Endothelial cell of umbilical vein (primary cell): ENCODE data around the gene LIX1. TPM values are rescaled to one million over a fixed set of nuclear protein-coding genes. Genes with fewer than 3 reads are reported as not detected.

Experiments used
- BruUV-seq: library from RNA; stranded (reverse); fragments of 400-500 nt; replicated peaks from 2 replicates; lab custom pipeline; 2021; lab: Mats Ljungman, UMichigan
- CTCF ChIA-PET: fragments of 300-600, 350-600 bp; sonication (Branson Sonifier 250); formaldehyde crosslinking; loops from one replicate; lab custom pipeline; 2021; ENCODE audit warnings: antibody characterized with exemption, inconsistent platforms; lab: Charles Lee
- POLR2A ChIA-PET: fragments of 300-600, 350-600 bp; sonication (Branson Sonifier 250); formaldehyde crosslinking; loops from one replicate; lab custom pipeline; 2021; ENCODE audit warnings: antibody characterized with exemption, inconsistent platforms; lab: Charles Lee
- DNase-seq: peaks from one replicate; pipeline ENCODE4 v3.0.0-alpha.2; 2011; ENCODE audit warnings: low read depth, low spot score
- FAIRE-seq: peaks from 2 replicates; lab custom pipeline; 2011; peaks lifted over from hg19 to GRCh38; lab: Jason Lieb, UNC
- H2AFZ ChIP-seq: 2 replicates; pipeline ENCODE4 v1.6.0; 2012; ENCODE audit warnings: low read depth, low read length, control low read depth, inconsistent platforms
- H3K27ac ChIP-seq: 2 replicates; pipeline ENCODE4 v1.5.1; 2011; ENCODE audit warnings: low read depth, mild to moderate bottlenecking, control low read depth, low read length, moderate library complexity; ENCODE audit not compliant: insufficient read depth
- H3K27me3 ChIP-seq, 2 experiments: 2 replicates each; pipeline versions ENCODE4 v1.6.0 to v1.6.1; 2011; ENCODE audit warnings: low read length in 2 of 2, mixed read lengths in 1 of 2; ENCODE audit not compliant: control insufficient read depth in 2 of 2, insufficient read depth in 2 of 2
- H3K36me3 ChIP-seq, 2 experiments: 2 replicates in 1 of 2; 3 replicates in 1 of 2; pipeline ENCODE4 v1.5.1; 2011; ENCODE audit warnings: low read length in 2 of 2, mild to moderate bottlenecking in 1 of 2, moderate library complexity in 1 of 2; ENCODE audit not compliant: control insufficient read depth in 2 of 2, insufficient read depth in 2 of 2; ENCODE audit errors: extremely low read depth in 1 of 2
- H3K4me1 ChIP-seq: 3 replicates; pipeline ENCODE4 v1.5.1; 2011; ENCODE audit warnings: mild to moderate bottlenecking, low read length; ENCODE audit not compliant: control insufficient read depth, insufficient read depth; ENCODE audit errors: extremely low read depth
- H3K4me2 ChIP-seq: 2 replicates; pipeline ENCODE4 v1.6.1; 2011; ENCODE audit warnings: low read length, control low read depth, mixed read lengths; ENCODE audit not compliant: insufficient read depth
- H3K4me3 ChIP-seq, 3 experiments: fragments of 200-600 bp in 1 of 3; sonication (generic), shearing (Covaris generic) in 1 of 3; replicated peaks in 1 of 3; 2 replicates each; pipeline ENCODE4 v1.5.1; 2011 to 2016; ENCODE audit warnings: control low read depth in 3 of 3, low read length in 3 of 3, mild to moderate bottlenecking in 2 of 3, inconsistent platforms in 1 of 3, low read depth in 1 of 3, moderate library complexity in 1 of 3; ENCODE audit not compliant: insufficient read depth in 1 of 3
- H3K79me2 ChIP-seq: 2 replicates; pipeline ENCODE4 v1.6.0; 2012; ENCODE audit warnings: low read length, inconsistent platforms; ENCODE audit not compliant: control insufficient read depth, insufficient read depth
- H3K9ac ChIP-seq: replicated peaks from 2 replicates; pipeline ENCODE3; 2011; ENCODE audit warnings: low read length, control low read depth; ENCODE audit not compliant: insufficient read depth; ENCODE audit errors: extremely low read depth
- H3K9me1 ChIP-seq: replicated peaks from 3 replicates; pipeline ENCODE4 v1.6.0; 2011; ENCODE audit warnings: mild to moderate bottlenecking, low read length; ENCODE audit not compliant: control insufficient read depth, insufficient read depth; ENCODE audit errors: extremely low read depth
- H3K9me3 ChIP-seq: replicated peaks from 2 replicates; pipeline ENCODE4 v1.5.1; 2012; ENCODE audit warnings: low read length, inconsistent platforms; ENCODE audit not compliant: control insufficient read depth, insufficient read depth
- H4K20me1 ChIP-seq: replicated peaks from 2 replicates; pipeline ENCODE3; 2011; ENCODE audit warnings: mild to moderate bottlenecking, low read length; ENCODE audit not compliant: control insufficient read depth, insufficient read depth; ENCODE audit errors: extremely low read depth
- CTCF ChIP-seq, 2 donors: IDR thresholded peaks; 1 replicate in 1 of 2; 2 replicates in 1 of 2; pipeline ENCODE4 v1.5.1; 2011; ENCODE audit warnings: low read length in 2 of 2, mild to moderate bottlenecking in 2 of 2, moderate library complexity in 2 of 2, control low read depth in 1 of 2, inconsistent platforms in 1 of 2, low read depth in 1 of 2; ENCODE audit not compliant: insufficient read depth in 1 of 2; ENCODE audit errors: extremely low read depth in 1 of 2
- EZH2 ChIP-seq: IDR thresholded peaks from 2 replicates; pipeline ENCODE4 v1.6.1; 2012; ENCODE audit warnings: borderline replicate concordance, low read depth, mild to moderate bottlenecking, moderate library complexity, low read length, inconsistent platforms; ENCODE audit not compliant: severe bottlenecking
- FOS ChIP-seq: IDR thresholded peaks from 2 replicates; pipeline ENCODE4 v1.6.1; 2011; ENCODE audit warnings: mild to moderate bottlenecking, low read length, moderate library complexity, borderline replicate concordance; ENCODE audit not compliant: insufficient read depth
- GATA2 ChIP-seq: IDR thresholded peaks from 2 replicates; pipeline ENCODE4 v1.7.0; 2011; ENCODE audit warnings: low read depth, mild to moderate bottlenecking, moderate library complexity, mixed read lengths, low read length; ENCODE audit not compliant: insufficient read length, insufficient read depth
- JUN ChIP-seq: IDR thresholded peaks from 2 replicates; pipeline ENCODE4 v1.6.1; 2011; ENCODE audit warnings: borderline replicate concordance, low read depth; ENCODE audit not compliant: insufficient read length, insufficient read depth
- MYC ChIP-seq: IDR thresholded peaks from one replicate; pipeline ENCODE4 v1.6.1; 2011; ENCODE audit warnings: mild to moderate bottlenecking, low read depth, low read length
- POLR2A ChIP-seq: IDR thresholded peaks from 2 replicates; pipeline ENCODE4 v1.6.1; 2012; ENCODE audit warnings: low read depth, mild to moderate bottlenecking, control low read depth, low read length
- POLR2AphosphoS5 ChIP-seq: IDR thresholded peaks from 2 replicates; pipeline ENCODE4 v1.6.1; 2012; ENCODE audit warnings: low read depth, mild to moderate bottlenecking, control low read depth, low read length, moderate library complexity; ENCODE audit not compliant: insufficient read depth
- dilution Hi-C: fragments of 300-500 bp; cut with MboI; formaldehyde crosslinking; loops from one replicate; pipeline ENCODE4 v1.15.0; 2019; ENCODE audit warnings: low sequenced_read_pairs; ENCODE audit not compliant: extremely low pct_ligation_motif_present
- intact Hi-C: fragments of 100-400 bp; cut with micrococcal nuclease; formaldehyde crosslinking; loops from one replicate; pipeline ENCODE4 v1.10.0; 2022
- polyA plus RNA-seq, 4 experiments: library from polyadenylated mRNA; depleted of rRNA in 3 of 4; stranded (reverse) in 3 of 4; unstranded in 1 of 4; fragments of >200 nt; gene quantifications; 2 replicates each; pipeline versions ENCODE4 v1.2.1 to v1.2.3, GENCODE V29; 2011 to 2012; ENCODE audit warnings: missing spikeins in 1 of 4
- total RNA-seq: library from RNA; stranded (reverse); gene quantifications from 2 replicates; pipeline ENCODE4 v1.2.3, GENCODE V29; 2021
- TF ChIP-seq, protein P1 (sequence below): IDR thresholded peaks from 2 replicates; pipeline ENCODE4 v1.6.1; 2011; ENCODE audit not compliant: insufficient read depth, insufficient read length

Gene LIX1
- total and polyA plus RNA-seq, 2 donors (not counting 3 experiments of a cell fraction or from before 2014, with no cell fraction given) = not detected

DNA sequence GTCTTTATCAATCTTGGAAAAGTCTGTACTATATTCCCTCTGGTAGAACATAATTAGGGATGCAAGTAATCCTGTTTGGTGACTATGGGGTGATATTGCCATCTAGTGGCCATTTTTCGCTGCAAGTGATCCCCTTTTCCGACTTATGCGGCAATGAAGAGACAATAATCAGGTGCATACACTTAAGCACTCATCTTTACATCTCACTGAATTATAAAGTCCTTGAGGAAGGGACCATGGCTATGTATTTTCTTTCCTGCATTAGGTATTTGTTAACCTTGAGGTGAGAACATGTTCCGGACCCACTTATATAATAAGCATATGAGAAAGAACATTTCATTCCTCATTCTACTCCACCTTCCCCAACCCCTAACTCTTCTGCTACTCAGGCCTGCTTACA lies 19.6 kb upstream of the LIX1 start:
- no peaks in the 10 kb centered on the region for H3K4me1 ChIP-seq
- no peak overlapping the region for H3K9ac ChIP-seq
- H3K9me1 ChIP-seq = no peaks in the 10 kb centered on the region
- intact Hi-C loops (loop anchor here (1.0 to 5.0 kb wide), 8 partner anchors 165 to 1663 kb away; no protein-coding TSS in a partner anchor), dilution Hi-C loops (no loop called here)
- H3K27me3 ChIP-seq = no peaks in the 10 kb centered on the region
- H3K9me3 ChIP-seq = no peaks in the 10 kb centered on the region
- H3K27ac ChIP-seq = no peak overlapping the region
- no peak overlapping the region for H3K4me2 ChIP-seq
- no peaks in the 10 kb centered on the region for H4K20me1 ChIP-seq
- FAIRE-seq (peak; percentile 75), DNase-seq (peak; percentile 86)
- POLR2A ChIA-PET = no interaction called here
- H3K4me3 ChIP-seq = no peak overlapping the region
- TF ChIP-seq FOS (no peak), GATA2 (no peak), MYC (no peak), POLR2AphosphoS5 (no peak), CTCF (IDR thresholded peaks at IDR 0.05; ENCODE audit: extremely low read depth in 1 of 2, insufficient read depth in 1 of 2, low read depth in 1 of 2, low read length in 2 of 2) (peak; percentile 68 to 79)
- no peaks in the 10 kb centered on the region for H3K79me2 ChIP-seq
- BruUV-seq = no TSS peak
- CTCF ChIA-PET = interaction anchor here (1.2 to 4.4 kb wide), 11 partner anchors 14 to 817 kb away, joined by 3 to 71 read pairs (median 10); partner anchors contain the start of gene LIX1
- no peak overlapping the region for H2AFZ ChIP-seq
- H3K36me3 ChIP-seq = peaks cover 3 to 15% of the 10 kb centered on the region in 2 experiments

DNA sequence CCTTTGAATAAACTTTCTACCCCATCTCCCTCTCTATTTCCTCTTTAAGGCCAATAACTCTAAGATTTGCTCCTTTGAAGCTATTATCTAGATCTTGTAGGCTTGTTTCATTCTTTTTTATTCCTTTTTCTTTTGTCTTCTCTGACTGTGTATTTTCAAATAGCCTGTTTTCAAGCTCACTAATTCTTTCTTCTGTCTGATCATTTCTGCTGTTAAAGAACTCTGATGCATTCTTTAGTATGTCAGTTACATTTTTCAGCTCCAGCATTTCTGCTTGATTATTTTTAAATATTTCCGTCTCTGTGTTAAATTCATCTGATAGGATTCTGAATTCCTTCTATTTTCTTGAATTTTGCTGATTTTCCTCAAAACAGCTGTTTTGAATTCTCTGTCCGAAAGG lies 15.3 kb upstream of the LIX1 start:
- no peak for FAIRE-seq
- ChIA-PET POLR2A (no interaction called here), CTCF (interaction anchor here (1.3 to 4.4 kb wide), 3 partner anchors 160 to 289 kb away, joined by 4 to 71 read pairs (median 13); no protein-coding TSS in a partner anchor)
- no peaks in the 10 kb centered on the region for H3K79me2 ChIP-seq
- no peaks in the 10 kb centered on the region for H3K4me1 ChIP-seq
- no peak overlapping the region for H2AFZ ChIP-seq
- H3K27ac ChIP-seq = no peak overlapping the region
- H3K36me3 ChIP-seq = peaks cover 0 to 9% of the 10 kb centered on the region in 2 experiments
- H3K9me1 ChIP-seq = no peaks in the 10 kb centered on the region
- no peaks in the 10 kb centered on the region for H4K20me1 ChIP-seq
- H3K9me3 ChIP-seq = no peaks in the 10 kb centered on the region
- TF ChIP-seq EZH2 = no peak
- no peak for TF ChIP-seq FOS
- TF ChIP-seq, protein P1, sequence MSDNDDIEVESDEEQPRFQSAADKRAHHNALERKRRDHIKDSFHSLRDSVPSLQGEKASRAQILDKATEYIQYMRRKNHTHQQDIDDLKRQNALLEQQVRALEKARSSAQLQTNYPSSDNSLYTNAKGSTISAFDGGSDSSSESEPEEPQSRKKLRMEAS = no peak
- no peak for TF ChIP-seq MYC
- TF ChIP-seq GATA2 = no peak
- no peak for TF ChIP-seq JUN
- TF ChIP-seq POLR2AphosphoS5 = no peak
- TF ChIP-seq CTCF (IDR thresholded peaks at IDR 0.05; ENCODE audit: extremely low read depth in 1 of 2, insufficient read depth in 1 of 2, low read depth in 1 of 2, low read length in 2 of 2) = no peak
- no peak for TF ChIP-seq POLR2A
- no peak overlapping the region for H3K4me3 ChIP-seq
- no peak for DNase-seq
- intact Hi-C loops = no loop called here
- no TSS peak for BruUV-seq
- H3K9ac ChIP-seq = no peak overlapping the region
- no peak overlapping the region for H3K4me2 ChIP-seq
- H3K27me3 ChIP-seq = no peaks in the 10 kb centered on the region
- dilution Hi-C loops = no loop called here
